GM23338 (cell line): ENCODE results near the gene MSRB1.

Source experiments
- CREB1 ChIP-seq: fragments of 250-450 bp; sonication (Bioruptor Pico); IDR thresholded peaks from 2 replicates; pipeline ENCODE4 v1.5.0; 2020; ENCODE audit warnings: low read depth, mild to moderate bottlenecking, moderate library complexity
- CTCF ChIP-seq, 2 experiments: fragments of 200-600 bp in 1 of 2; sonication (generic) in 1 of 2; conservative IDR thresholded peaks; 2 replicates each; pipeline versions ENCODE4 v1.5.1 to v1.6.1; 2016 to 2017; ENCODE audit warnings: antibody characterized with exemption in 2 of 2, low read depth in 2 of 2, mild to moderate bottlenecking in 2 of 2, moderate library complexity in 1 of 2
- ETS1 ChIP-seq: IDR thresholded peaks from 2 replicates; pipeline ENCODE4 v1.6.1; 2016; ENCODE audit warnings: antibody characterized with exemption
- EZH2 ChIP-seq: fragments of 200-600 bp; sonication (generic); IDR thresholded peaks from one replicate; pipeline ENCODE4 v1.8.0; 2017; ENCODE audit warnings: antibody characterized with exemption, mild to moderate bottlenecking, low read depth; ENCODE audit not compliant: unreplicated experiment
- EZH2phosphoT487 ChIP-seq: fragments of 200-600 bp; sonication (generic); IDR thresholded peaks from one replicate; pipeline ENCODE4 v1.8.1; 2018; ENCODE audit warnings: antibody characterized with exemption; ENCODE audit not compliant: unreplicated experiment
- JUNB ChIP-seq: IDR thresholded peaks from one replicate; pipeline ENCODE4 v1.6.1; 2016; ENCODE audit warnings: antibody characterized with exemption; ENCODE audit not compliant: unreplicated experiment
- NANOG ChIP-seq: IDR thresholded peaks from 2 replicates; pipeline ENCODE4 v1.6.1; 2016; ENCODE audit warnings: antibody characterized with exemption, borderline replicate concordance
- POLR2AphosphoS5 ChIP-seq: IDR thresholded peaks from 2 replicates; pipeline ENCODE4 v1.6.1; 2016; ENCODE audit warnings: antibody characterized with exemption, low read depth
- REST ChIP-seq: IDR thresholded peaks from one replicate; pipeline ENCODE4 v1.6.1; 2018; ENCODE audit warnings: antibody characterized with exemption; ENCODE audit not compliant: unreplicated experiment
- STAT1 ChIP-seq: IDR thresholded peaks from one replicate; pipeline ENCODE4 v1.6.1; 2016; ENCODE audit warnings: antibody characterized with exemption; ENCODE audit not compliant: unreplicated experiment
- ZNF114 ChIP-seq: fragments of 250-450 bp; sonication (Bioruptor Pico); IDR thresholded peaks from 2 replicates; pipeline ENCODE4 v1.5.0; 2020; ENCODE audit warnings: mild to moderate bottlenecking, moderate library complexity
- ZNF331 ChIP-seq: fragments of 250-450 bp; sonication (Bioruptor Pico); IDR thresholded peaks from 2 replicates; pipeline ENCODE4 v1.5.0; 2020; ENCODE audit warnings: low read depth, mild to moderate bottlenecking, moderate library complexity
- ZNF462 ChIP-seq: fragments of 250-450 bp; sonication (Bioruptor Pico); IDR thresholded peaks from 2 replicates; pipeline ENCODE4 v1.5.0; 2020; ENCODE audit warnings: mild to moderate bottlenecking, moderate library complexity

- TF ChIP-seq CTCF (conservative IDR thresholded peaks at IDR 0.05; ENCODE audit: low read depth in 2 of 2) = no peak
- TF ChIP-seq EZH2 = no peak
- no peak for TF ChIP-seq EZH2phosphoT487
- TF ChIP-seq CREB1 (CRISPR knock-in tag) = no peak
- TF ChIP-seq ZNF331 (CRISPR knock-in tag) = no peak
- TF ChIP-seq REST = no peak
- TF ChIP-seq ETS1 = no peak
- no peak for TF ChIP-seq POLR2AphosphoS5
- no peak for TF ChIP-seq STAT1
- no peak for TF ChIP-seq JUNB
- TF ChIP-seq NANOG = no peak
- TF ChIP-seq ZNF462 (CRISPR knock-in tag) = no peak
- no peak for TF ChIP-seq ZNF114 (CRISPR knock-in tag)
Observed at GRCh38 chr16:1890024-1890707, 52.8 kb downstream of the MSRB1 start.
